Suppressor macrophage treated with lipopolysaccharide for 1 hour (primary cell): Measurements from ENCODE around the gene PSMB5.

Experiments
- DNase-seq, 3 donors: peaks; one replicate each; pipeline ENCODE4 v3.0.0-alpha.2; 2020 to 2022

The PSMB5 gene

GRCh38 chr14:22985894-22986507, 48.7 kb downstream of the PSMB5 start:
- DNase-seq: no peak

- DNase-seq: no peak
Measured at GRCh38 chr14:22984959-22985658, 49.6 kb downstream of the PSMB5 start.

- DNase-seq: peak; percentile 85 to 90 (median 88)
Measured at GRCh38 chr14:22982477-22983245, 52.0 kb downstream of the PSMB5 start, which contains the start of gene AJUBA. Gene AJUBA, minus strand, starts transcription at chr14:22982551. Its CDS starts 285 bp downstream, at chr14:22982266.

- DNase-seq: no peak
Measured at GRCh38 chr14:22981876-22982476, 52.7 kb downstream of the PSMB5 start.

GRCh38 chr14:22981090-22981875, 53.4 kb downstream of the PSMB5 start:
- peak in 1 of 3 donors; percentile 13 for DNase-seq

- DNase-seq: no peak
Measured at GRCh38 chr14:22980672-22981089, 54.0 kb downstream of the PSMB5 start.

GRCh38 chr14:22979748-22980392, 54.8 kb downstream of the PSMB5 start:
- no peak for DNase-seq

GRCh38 chr14:22978981-22979671, 55.6 kb downstream of the PSMB5 start:
- DNase-seq: no peak

GRCh38 chr14:22978487-22978837, 56.2 kb downstream of the PSMB5 start:
- DNase-seq: no peak

- no peak for DNase-seq
Measured at GRCh38 chr14:22977684-22978486, 56.8 kb downstream of the PSMB5 start.

GRCh38 chr14:22977434-22977683, 57.3 kb downstream of the PSMB5 start:
- no peak for DNase-seq

GRCh38 chr14:22976620-22977433, 57.9 kb downstream of the PSMB5 start:
- peak; percentile 48 to 58 (median 56) for DNase-seq
